ENCODE data around the gene SEC22A.

Gene SEC22A

DNA sequence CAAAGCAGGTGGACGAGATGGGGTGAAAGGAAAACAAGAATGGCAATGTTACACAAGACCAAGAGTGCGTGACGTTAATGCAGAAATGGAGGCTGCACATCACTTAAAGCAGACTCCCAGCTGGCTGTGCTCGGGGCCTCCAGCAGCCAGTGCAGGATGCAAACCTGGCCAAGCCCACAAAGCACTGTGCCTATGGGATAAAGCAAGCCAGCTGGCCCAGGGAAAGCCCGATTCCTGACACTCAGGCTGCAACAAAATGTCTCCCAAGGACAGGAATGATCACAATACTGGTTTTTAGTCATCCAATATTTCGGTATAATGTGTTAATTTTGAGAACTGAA, 86.2 kb downstream of the SEC22A start:
- no peak for DNase-seq (ENCODE audit: low read depth in 2 of 2)

DNA sequence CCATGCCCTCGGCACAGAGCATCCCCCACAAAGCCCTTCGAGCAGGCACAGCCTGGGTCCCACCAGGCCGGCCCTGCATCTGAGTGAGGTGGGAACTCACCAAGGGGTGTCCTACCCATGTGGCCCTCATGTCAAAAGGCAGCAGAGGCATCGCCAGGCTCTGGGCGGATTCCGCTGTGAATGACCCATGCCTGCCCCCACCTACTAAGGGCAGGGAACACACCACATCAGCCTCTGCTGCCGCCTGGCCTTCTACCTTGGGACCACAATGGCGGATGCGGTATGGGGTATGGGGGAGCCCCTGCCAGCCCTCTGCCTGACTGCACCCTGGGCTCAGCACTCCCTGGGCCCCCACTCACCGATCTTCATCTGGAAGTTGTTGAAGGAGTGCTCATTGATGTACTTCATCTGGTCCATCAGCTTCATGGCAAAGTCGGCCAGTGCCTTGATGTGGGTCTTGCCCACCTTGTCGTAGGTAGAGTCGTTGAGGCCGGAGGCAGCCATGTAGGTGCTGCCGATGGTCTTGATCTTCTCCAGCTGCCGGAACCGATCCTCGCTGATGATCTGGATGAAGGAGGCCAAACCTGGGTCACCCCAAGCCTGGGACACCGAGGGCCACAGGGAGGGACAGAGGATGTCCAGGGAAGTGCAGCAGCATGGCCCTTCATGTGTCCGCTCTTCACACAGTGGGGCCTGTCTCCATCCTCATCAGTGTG, 87.8 kb downstream of the SEC22A start:
- DNase-seq (ENCODE audit: low read depth in 2 of 2), result no peak

DNA sequence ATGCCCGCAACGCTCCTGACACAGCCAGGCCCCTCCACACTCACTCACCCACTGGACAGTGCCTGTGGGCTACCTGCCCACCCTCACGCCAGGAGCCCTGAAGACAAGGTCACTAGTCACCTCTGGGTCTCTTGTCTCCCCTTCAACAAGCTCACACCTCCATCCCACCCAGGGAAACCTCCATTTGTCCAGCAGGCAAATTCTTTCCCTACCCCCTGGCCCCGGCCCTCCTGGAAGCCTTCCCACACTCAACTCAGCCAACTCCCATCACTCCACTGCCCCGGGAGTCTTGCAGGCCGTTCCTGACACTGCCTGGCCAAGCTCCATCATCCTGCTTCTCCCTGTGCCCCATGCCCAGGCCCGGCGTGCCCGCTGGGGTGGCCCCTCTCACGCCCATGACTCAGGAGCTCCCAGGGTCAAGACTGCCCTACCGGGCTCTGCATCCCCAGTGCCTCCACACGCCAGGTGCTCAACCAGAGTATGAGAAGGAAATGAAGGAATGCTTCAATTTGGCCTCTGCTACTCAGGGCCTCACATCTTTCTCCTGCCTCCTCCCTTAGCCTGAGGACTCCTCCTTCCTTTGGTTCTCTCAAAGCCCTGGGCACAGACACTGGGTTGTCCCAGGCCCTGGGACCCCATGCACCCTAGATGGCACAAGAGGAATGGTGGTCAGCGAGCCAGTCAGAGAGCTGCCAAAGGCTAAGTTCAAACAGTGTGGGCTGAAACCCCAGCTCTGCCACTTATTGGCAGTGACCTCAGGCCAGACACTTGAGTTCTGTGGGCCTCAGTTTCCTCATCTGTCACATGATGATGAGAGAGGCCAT, 88.6 kb downstream of the SEC22A start:
- no peak for DNase-seq (ENCODE audit: low read depth in 2 of 2)

- no peak for DNase-seq (ENCODE audit: low read depth in 2 of 2)
Observed at GRCh38 chr3:123290962-123291361, 89.2 kb downstream of the SEC22A start.

GRCh38 chr3:123291404-123291803, 89.7 kb downstream of the SEC22A start:
- DNase-seq (ENCODE audit: low read depth in 2 of 2), result no peak

GRCh38 chr3:123292321-123293310, 90.9 kb downstream of the SEC22A start:
- no peak for DNase-seq (ENCODE audit: low read depth in 2 of 2)

DNA sequence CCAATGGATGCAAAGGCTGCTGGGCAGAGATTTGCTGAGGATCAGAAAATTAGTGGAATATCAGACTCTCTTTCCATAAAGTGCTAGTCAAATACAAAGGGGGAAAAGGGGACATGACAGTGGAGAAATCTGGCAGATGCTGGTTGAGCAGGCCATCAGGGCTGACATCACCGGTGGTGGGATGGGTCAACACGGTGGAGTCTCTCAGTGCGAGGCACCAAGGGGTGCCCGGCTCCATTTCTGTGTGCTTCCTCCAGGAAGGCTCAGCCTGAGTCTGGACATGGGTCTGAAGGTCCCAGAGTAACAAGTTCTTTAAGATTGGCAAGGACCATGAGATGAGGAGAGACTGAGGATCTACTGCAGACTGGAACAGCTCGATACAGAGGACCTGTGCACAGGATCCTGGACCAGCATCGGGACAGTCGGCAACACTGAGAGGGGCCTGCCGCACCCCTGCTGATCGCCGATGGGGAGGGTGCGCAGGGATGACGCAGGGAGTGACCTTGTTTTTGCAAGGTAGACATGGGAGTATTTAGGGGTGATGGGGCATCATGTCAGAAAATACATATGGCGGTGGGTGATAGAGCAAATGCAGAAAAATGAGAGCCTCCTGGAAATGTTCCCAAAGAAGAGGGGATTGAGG, 92.7 kb downstream of the SEC22A start:
- no peak for DNase-seq (ENCODE audit: low read depth in 2 of 2)

DNA sequence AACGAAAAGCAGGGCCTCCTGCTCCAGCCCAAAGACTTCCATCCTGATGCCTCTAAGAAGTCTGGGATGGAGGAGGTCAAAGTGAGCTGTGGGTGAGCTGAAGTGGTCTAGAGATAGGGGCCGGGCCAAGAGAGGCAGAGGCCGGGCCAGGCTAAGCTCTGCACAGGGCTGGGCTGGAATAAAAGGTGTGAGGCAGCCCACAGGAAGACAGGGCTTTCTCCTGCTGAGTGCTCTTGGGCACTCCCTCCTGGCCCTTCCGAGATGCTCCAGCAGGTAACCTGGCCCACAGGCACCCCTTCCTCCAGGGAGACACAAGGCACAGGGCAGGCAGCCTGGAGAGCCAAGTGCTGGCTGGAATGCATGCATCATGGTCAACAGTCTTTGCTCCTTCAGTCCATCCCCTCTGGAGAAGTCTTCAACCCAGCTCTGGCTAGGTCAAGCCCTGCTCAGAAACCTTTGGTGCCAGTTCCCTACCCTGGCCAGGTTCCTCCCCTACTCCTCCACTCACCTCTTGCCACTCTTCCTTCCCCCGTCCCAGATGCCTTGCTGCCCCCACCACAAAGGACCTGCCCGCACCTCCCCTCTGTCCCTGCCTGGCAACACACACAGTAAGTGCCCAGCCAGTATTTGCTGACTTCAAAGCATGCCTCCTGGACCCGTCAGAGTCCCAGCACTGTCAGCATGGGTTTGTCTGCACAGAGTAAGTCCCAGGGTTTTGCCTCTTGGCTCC, 93.6 kb downstream of the SEC22A start:
- no peak for DNase-seq (ENCODE audit: low read depth in 2 of 2)

DNA sequence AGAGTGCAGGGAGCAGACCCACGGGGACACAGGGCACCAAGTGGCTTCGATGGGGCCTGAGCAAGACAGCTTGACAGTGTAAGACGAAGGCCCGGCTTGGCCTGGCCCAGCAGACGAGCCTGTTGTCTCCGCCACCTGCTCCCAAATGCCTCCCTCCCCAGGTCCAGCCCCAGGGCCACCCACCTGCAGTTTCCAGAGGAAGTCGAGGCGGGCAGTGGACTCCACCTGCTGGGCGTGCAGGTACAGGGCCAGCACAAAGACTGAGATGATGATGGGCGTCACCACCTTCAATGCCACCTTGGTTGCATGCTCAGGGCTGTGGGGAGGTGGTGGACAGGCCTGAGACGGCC, 94.1 kb downstream of the SEC22A start:
- no peak for DNase-seq (ENCODE audit: low read depth in 2 of 2)

- DNase-seq (ENCODE audit: low read depth in 2 of 2), result no peak
Observed at GRCh38 chr3:123296261-123296660, 94.5 kb downstream of the SEC22A start.

GRCh38 chr3:123296836-123297626, 95.3 kb downstream of the SEC22A start:
- DNase-seq (ENCODE audit: low read depth in 2 of 2), result no peak

- DNase-seq (ENCODE audit: low read depth in 2 of 2), result no peak
Observed at GRCh38 chr3:123297627-123297899, 95.8 kb downstream of the SEC22A start.

GRCh38 chr3:123298903-123299302, 97.2 kb downstream of the SEC22A start:
- no peak for DNase-seq (ENCODE audit: low read depth in 2 of 2)

DNA sequence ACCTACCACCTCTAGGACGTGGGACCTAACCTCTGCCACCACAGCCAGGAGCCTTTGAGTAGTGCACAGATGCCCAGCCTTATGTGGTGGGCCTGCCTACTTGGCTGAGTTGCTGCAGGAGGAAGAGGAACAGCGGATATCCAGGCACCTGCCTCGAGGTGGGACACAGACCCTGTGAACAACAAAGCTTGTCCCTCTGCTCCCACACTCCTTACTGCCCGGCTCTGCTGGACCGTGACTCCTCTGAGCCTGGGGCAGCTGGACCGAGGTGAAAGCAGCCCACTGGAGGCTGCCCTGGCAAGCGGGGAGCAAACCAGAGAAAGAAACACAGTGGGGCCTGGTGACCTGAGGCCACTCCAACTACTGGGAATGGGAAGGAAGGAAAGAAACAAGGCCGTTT, 97.8 kb downstream of the SEC22A start:
- no peak for DNase-seq (ENCODE audit: low read depth in 2 of 2)

DNA sequence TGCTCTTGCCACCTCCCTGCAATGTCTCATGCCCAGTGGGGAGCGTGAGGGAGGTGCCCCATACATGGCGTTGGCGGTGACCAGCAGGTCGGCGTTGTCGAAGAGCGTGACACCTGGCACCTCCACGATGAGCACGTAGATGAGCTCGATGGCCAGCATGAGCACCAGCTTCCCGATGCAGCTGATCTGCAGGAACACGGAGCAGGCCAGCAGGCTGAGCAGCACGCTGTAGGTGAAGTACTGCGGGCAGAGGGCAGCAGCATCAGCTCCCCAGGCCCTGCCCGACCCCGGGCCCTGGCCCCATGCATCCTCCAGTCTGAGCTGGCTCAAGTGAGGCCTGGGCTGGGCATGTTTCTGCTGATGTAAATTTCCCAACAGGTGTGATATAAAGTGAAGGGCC, 98.3 kb downstream of the SEC22A start:
- DNase-seq (ENCODE audit: low read depth in 2 of 2), result no peak

- DNase-seq (ENCODE audit: low read depth in 2 of 2), result no peak
Observed at GRCh38 chr3:123300583-123300982, 98.8 kb downstream of the SEC22A start.

GRCh38 chr3:123301331-123302184, 99.8 kb downstream of the SEC22A start:
- no peak for DNase-seq (ENCODE audit: low read depth in 2 of 2)

DNA sequence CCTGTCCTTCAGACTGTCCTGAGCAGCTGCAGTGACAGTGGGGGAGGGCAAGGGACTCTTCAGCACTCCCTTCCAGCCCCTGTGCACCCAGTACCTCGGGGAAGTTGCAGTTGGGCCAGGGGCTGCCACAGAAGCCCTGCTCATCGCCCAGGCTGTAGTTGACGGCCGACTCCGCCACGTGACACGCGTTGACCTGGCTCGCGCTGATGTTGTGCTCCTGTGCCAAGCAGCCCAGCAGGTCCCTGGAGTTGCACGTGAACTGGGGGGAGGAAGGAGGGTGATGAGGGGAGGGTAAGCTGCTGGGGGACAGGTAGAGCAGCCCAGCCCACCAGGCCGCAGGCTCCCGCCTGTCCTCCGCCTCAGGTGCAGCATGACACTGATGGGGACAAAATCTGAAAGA, 101.2 kb downstream of the SEC22A start:
- DNase-seq (ENCODE audit: low read depth in 2 of 2), result no peak

DNA sequence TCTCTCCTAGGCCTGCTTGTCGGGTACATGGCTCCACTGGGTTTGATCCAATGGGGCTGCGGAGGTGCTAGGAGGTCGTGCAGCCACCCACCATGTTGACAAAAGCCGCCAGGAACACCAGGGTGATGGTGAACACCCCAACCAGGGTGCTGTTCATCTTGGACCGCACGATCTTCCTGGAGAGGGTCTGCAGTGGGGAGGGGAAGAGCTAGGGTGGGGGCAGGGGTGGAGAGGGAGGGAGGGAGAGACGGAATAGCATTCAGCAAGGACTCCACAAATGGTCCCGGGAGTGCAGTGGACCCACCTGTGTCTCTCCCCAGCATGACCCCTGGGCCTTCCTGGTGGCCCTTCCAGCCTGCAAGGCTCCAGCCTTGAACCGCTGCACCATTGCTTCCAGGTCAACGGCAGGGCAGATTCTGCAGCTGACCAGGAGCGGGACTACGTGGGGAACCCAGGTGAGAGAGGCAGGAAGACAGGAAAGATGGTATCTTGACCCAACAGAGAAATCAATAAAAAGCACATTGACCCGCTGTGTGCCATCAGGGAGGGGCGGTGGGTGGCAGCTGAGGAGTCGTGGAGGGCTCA, 102.3 kb downstream of the SEC22A start:
- DNase-seq (ENCODE audit: low read depth in 2 of 2), result no peak
